HL-60 (cell line): ENCODE results near the gene GRHL1.

Source experiments
- DNase-seq, 2 experiments: peaks; one replicate each; pipeline ENCODE4 v3.0.0-alpha.2; 2010 to 2020; ENCODE audit warnings: low read depth in 1 of 2, low spot score in 1 of 2
- H3K27ac ChIP-seq: fragments of 250-450 bp; sonication (Bioruptor Pico); replicated peaks from 2 replicates; pipeline ENCODE4 v1.5.1; 2020; ENCODE audit warnings: mild to moderate bottlenecking, moderate library complexity
- H3K27me3 ChIP-seq: fragments of 250-450 bp; sonication (Bioruptor Pico); 2 replicates; pipeline ENCODE4 v1.5.1; 2021; ENCODE audit warnings: mild to moderate bottlenecking, moderate library complexity; ENCODE audit not compliant: insufficient read depth, poor library complexity, severe bottlenecking
- H3K4me3 ChIP-seq: replicated peaks from 2 replicates; pipeline ENCODE4 v1.5.1; 2011; ENCODE audit warnings: mild to moderate bottlenecking, control low read depth, low read length; ENCODE audit not compliant: insufficient read depth
- GABPA ChIP-seq: IDR thresholded peaks from 2 replicates; pipeline ENCODE4 v1.6.1; 2012; ENCODE audit warnings: low read depth
- POLR2AphosphoS5 ChIP-seq: IDR thresholded peaks from 2 replicates; pipeline ENCODE4 v1.6.1; 2012; ENCODE audit warnings: low read depth
- SPI1 ChIP-seq: IDR thresholded peaks from 2 replicates; pipeline ENCODE4 v1.6.1; 2012; ENCODE audit warnings: low read depth, mild to moderate bottlenecking, borderline replicate concordance
- TF ChIP-seq, protein P1 (sequence below): IDR thresholded peaks from one replicate; pipeline ENCODE4 v1.5.1; 2011; ENCODE audit warnings: low read length, control low read depth, inconsistent platforms; ENCODE audit not compliant: insufficient read depth
- TF ChIP-seq, protein P2 (sequence below): IDR thresholded peaks from 2 replicates; pipeline ENCODE4 v1.6.1; 2012; ENCODE audit warnings: low read depth; ENCODE audit not compliant: insufficient replicate concordance

The GRHL1 gene

GRCh38 chr2:9951272-9951521 is 296 bp upstream of the GRHL1 start:
- Histone ChIP-seq H3K27me3 (peaks cover 30% of the 10 kb centered on the region), H3K4me3 (peak overlapping the region; percentile 51), H3K27ac (no peak overlapping the region)
- TF ChIP-seq POLR2AphosphoS5 (no peak), GABPA (no peak), SPI1 (no peak)
- TF ChIP-seq, protein P1, sequence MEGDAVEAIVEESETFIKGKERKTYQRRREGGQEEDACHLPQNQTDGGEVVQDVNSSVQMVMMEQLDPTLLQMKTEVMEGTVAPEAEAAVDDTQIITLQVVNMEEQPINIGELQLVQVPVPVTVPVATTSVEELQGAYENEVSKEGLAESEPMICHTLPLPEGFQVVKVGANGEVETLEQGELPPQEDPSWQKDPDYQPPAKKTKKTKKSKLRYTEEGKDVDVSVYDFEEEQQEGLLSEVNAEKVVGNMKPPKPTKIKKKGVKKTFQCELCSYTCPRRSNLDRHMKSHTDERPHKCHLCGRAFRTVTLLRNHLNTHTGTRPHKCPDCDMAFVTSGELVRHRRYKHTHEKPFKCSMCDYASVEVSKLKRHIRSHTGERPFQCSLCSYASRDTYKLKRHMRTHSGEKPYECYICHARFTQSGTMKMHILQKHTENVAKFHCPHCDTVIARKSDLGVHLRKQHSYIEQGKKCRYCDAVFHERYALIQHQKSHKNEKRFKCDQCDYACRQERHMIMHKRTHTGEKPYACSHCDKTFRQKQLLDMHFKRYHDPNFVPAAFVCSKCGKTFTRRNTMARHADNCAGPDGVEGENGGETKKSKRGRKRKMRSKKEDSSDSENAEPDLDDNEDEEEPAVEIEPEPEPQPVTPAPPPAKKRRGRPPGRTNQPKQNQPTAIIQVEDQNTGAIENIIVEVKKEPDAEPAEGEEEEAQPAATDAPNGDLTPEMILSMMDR, result no peak
- DNase-seq, result peak in 1 of 2 experiments; percentile 64

DNA sequence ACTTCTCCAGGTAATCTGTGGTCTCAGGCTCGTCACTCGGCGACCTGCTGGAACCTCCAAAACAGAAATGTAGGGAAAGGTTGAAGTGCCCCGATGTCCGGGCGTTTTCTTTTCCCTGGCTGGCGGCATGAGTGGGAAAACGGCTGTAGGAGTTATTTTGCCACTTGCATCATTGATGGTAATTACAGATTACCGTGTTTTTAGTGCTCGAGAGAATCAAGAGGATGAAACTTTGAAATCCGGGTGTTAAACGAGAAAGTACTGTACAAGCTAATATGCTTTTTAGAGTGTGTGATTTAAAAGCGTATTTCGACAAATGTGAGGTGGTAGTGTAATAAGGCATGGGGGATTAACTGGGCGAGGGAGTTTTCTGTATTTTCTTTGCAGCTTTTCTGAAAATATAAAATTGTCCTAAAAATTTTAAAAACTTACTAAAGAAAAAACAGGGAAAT is 819 bp downstream of the GRHL1 start:
- peaks cover 30% of the 10 kb centered on the region for H3K27me3 ChIP-seq
- DNase-seq, result no peak
- TF ChIP-seq, protein P2, sequence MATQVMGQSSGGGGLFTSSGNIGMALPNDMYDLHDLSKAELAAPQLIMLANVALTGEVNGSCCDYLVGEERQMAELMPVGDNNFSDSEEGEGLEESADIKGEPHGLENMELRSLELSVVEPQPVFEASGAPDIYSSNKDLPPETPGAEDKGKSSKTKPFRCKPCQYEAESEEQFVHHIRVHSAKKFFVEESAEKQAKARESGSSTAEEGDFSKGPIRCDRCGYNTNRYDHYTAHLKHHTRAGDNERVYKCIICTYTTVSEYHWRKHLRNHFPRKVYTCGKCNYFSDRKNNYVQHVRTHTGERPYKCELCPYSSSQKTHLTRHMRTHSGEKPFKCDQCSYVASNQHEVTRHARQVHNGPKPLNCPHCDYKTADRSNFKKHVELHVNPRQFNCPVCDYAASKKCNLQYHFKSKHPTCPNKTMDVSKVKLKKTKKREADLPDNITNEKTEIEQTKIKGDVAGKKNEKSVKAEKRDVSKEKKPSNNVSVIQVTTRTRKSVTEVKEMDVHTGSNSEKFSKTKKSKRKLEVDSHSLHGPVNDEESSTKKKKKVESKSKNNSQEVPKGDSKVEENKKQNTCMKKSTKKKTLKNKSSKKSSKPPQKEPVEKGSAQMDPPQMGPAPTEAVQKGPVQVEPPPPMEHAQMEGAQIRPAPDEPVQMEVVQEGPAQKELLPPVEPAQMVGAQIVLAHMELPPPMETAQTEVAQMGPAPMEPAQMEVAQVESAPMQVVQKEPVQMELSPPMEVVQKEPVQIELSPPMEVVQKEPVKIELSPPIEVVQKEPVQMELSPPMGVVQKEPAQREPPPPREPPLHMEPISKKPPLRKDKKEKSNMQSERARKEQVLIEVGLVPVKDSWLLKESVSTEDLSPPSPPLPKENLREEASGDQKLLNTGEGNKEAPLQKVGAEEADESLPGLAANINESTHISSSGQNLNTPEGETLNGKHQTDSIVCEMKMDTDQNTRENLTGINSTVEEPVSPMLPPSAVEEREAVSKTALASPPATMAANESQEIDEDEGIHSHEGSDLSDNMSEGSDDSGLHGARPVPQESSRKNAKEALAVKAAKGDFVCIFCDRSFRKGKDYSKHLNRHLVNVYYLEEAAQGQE, result no peak
- TF ChIP-seq SPI1, result no peak
- TF ChIP-seq, protein P1, result no peak
- TF ChIP-seq POLR2AphosphoS5, result no peak
- no peak for TF ChIP-seq GABPA
- no peak overlapping the region for H3K27ac ChIP-seq
- H3K4me3 ChIP-seq, result peak overlapping the region; percentile 59

DNA sequence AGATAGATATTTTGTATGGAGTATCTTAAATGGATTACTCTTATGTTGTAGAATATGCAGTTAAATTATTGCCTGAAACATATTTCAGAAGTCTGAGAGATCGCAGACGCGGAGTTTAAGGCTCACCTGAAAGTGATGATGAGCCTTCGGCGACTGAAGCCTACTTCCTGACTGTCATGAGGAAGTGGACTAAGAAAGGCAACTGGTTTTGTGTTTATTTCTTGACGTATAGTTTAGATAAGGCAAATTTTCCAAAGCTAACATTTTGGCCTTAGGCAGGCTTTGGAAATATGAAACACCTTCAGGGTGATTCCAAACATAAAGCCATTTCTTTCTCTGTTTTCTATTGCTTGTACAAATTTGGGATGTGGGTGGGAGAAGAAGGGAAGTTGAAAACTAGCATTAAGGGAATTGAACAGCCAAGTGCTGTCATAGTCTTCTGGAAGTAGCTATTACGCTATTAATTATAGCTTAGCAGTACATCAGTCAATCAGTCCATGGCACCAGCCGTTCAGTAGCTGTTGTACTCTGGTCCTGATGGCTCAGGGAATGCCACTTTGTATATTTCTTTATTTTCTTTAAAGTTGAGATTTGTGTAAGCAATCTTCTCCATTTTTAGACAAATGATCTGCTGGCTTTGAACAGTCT is 1.5 kb downstream of the GRHL1 start:
- no peak for TF ChIP-seq GABPA
- TF ChIP-seq, protein P1, result no peak
- peak; percentile 31; the same call in 1 of the 2 replicates for TF ChIP-seq SPI1
- TF ChIP-seq, protein P2, result no peak
- TF ChIP-seq POLR2AphosphoS5, result no peak
- no peak for DNase-seq
- no peak overlapping the region for H3K4me3 ChIP-seq
- no peak overlapping the region for H3K27ac ChIP-seq
- peaks cover 29% of the 10 kb centered on the region for H3K27me3 ChIP-seq

GRCh38 chr2:9954136-9954535 is 2.6 kb downstream of the GRHL1 start:
- H3K27me3 ChIP-seq, result peaks cover 27% of the 10 kb centered on the region
- no peak overlapping the region for H3K27ac ChIP-seq
- H3K4me3 ChIP-seq, result no peak overlapping the region
- no peak for DNase-seq
- no peak for TF ChIP-seq POLR2AphosphoS5
- no peak for TF ChIP-seq SPI1
- TF ChIP-seq, protein P1, result no peak
- TF ChIP-seq GABPA, result no peak
- TF ChIP-seq, protein P2, result no peak
